WTC11 (cell line): ENCODE data around the gene SWI5.

Experiments
- ATF3 ChIP-seq: sonication (generic); formaldehyde crosslinking; conservative IDR thresholded peaks from 2 replicates; pipeline ENCODE4 v1.8.1; 2022; ENCODE audit warnings: mild to moderate bottlenecking, missing genetic modification reagents
- CREB1 ChIP-seq: sonication (generic); formaldehyde crosslinking; IDR thresholded peaks from 2 replicates; pipeline ENCODE4 v1.8.0; 2023; ENCODE audit warnings: mild to moderate bottlenecking, missing genetic modification reagents
- FOXK1 ChIP-seq: sonication (generic); formaldehyde crosslinking; IDR thresholded peaks from 2 replicates; pipeline ENCODE4 v1.8.0; 2022; ENCODE audit warnings: mild to moderate bottlenecking, moderate library complexity, missing genetic modification reagents
- JUN ChIP-seq: sonication (generic); formaldehyde crosslinking; IDR thresholded peaks from 2 replicates; pipeline ENCODE4 v1.8.0; 2023; ENCODE audit warnings: mild to moderate bottlenecking, missing genetic modification reagents
- MXD4 ChIP-seq: fragments of 250-450 bp; sonication (Bioruptor Pico); IDR thresholded peaks from 2 replicates; pipeline ENCODE4 v1.8.0; 2021; ENCODE audit warnings: mild to moderate bottlenecking, moderate library complexity, borderline replicate concordance
- RORB ChIP-seq: fragments of 250-450 bp; sonication (Bioruptor Pico); IDR thresholded peaks from 2 replicates; pipeline ENCODE4 v1.9.0; 2021; ENCODE audit warnings: mild to moderate bottlenecking
- ZBTB43 ChIP-seq: sonication (generic); formaldehyde crosslinking; IDR thresholded peaks from 2 replicates; pipeline ENCODE4 v1.8.1; 2023; ENCODE audit warnings: mild to moderate bottlenecking, missing genetic modification reagents
- TF ChIP-seq, protein P1 (sequence below): sonication (generic); formaldehyde crosslinking; IDR thresholded peaks from 2 replicates; pipeline ENCODE4 v1.8.1; 2022; ENCODE audit warnings: low read depth, mild to moderate bottlenecking, moderate library complexity, missing genetic modification reagents, borderline replicate concordance

DNA sequence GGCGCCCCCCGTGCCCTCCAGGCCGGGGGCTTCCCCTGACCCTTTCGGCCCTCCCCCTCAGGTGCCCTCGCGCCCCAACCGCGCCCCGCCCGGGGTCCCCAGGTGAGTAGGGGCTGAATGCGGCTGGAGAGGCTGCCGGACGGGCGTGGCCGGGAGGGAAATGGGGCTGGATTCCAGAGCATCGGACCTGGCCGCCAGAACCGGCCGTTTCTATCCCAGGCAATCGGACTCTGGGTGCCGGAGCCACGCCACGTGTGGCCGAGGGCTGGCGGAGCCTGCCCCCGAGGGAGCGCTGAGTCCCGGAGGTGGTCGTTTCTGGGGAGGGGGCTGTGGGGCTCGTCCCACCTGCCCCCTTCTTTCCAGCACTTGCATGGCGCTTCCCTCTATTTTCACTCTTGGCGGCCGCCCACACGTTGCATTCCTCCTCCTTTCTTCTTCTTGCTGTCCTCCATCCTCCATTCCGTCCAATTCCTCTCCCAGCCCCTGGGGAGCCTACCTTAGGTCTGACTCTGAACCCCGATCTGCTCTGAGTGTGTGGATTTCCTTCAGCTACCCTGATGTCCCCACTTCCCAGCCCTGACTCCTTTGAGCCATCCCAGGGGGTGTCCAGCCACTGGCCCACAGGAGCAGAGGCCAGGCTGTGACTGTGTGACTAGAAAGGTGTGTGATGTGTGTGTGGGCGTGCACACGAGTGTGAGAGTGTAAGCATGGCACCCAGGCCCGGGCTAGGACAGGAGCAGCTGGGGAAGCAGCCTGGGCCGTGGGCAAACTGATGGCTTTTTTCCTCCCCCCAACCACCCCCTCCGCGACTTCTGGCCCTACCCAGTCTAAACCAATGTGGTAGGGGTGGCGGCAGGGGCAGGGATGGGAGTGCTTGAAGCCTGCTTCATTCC is 25.0 kb upstream of the SWI5 start:
- TF ChIP-seq JUN (CRISPR knock-in tag), result no peak
- no peak for TF ChIP-seq ZBTB43 (CRISPR knock-in tag)
- TF ChIP-seq, protein P1, sequence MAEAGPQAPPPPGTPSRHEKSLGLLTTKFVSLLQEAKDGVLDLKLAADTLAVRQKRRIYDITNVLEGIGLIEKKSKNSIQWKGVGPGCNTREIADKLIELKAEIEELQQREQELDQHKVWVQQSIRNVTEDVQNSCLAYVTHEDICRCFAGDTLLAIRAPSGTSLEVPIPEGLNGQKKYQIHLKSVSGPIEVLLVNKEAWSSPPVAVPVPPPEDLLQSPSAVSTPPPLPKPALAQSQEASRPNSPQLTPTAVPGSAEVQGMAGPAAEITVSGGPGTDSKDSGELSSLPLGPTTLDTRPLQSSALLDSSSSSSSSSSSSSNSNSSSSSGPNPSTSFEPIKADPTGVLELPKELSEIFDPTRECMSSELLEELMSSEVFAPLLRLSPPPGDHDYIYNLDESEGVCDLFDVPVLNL (CRISPR knock-in tag), result no peak
- TF ChIP-seq MXD4 (CRISPR knock-in tag), result no peak
- TF ChIP-seq FOXK1 (CRISPR knock-in tag), result no peak
- TF ChIP-seq ATF3 (CRISPR knock-in tag), result no peak
- no peak for TF ChIP-seq CREB1 (CRISPR knock-in tag)
- TF ChIP-seq RORB, result no peak
